Keratinocyte (primary cell): ENCODE data around the gene DNAH8.

Source experiments
- EZH2 ChIP-seq: IDR thresholded peaks from one replicate; pipeline ENCODE4 v1.6.1; 2012; ENCODE audit warnings: inconsistent platforms, mild to moderate bottlenecking, low read length, moderate library complexity
- TF ChIP-seq, protein P1 (sequence below), 3 experiments: IDR thresholded peaks in 1 of 3; conservative IDR thresholded peaks in 1 of 3; optimal IDR thresholded peaks in 1 of 3; 2 replicates in 2 of 3; 3 replicates in 1 of 3; pipeline versions ENCODE3 to v1.5.1; 2011; ENCODE audit warnings: low read length in 3 of 3, mild to moderate bottlenecking in 3 of 3, moderate library complexity in 2 of 3, control low read depth in 1 of 3, inconsistent platforms in 1 of 3; ENCODE audit not compliant: insufficient read depth in 2 of 3; ENCODE audit errors: extremely low read depth in 1 of 3

DNA sequence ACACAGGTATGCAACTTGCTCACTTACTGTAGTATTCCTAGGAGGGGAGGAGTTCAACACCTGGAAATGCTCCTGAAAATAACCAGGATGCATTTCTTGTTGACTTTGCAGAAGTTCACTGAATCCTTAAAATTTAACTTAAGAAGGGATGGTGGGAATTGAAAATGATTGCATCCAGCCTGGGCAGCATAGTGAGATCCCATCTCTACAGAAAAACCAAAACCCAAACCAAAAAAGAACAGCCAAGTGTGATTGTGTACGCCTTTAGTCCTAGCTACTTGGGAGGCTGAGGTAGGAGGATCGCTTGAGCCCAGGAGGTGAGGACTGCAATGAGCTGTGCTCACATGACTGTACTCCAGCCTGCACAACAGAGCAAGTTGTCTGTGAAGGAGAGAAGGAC lies 1.7 kb downstream of the DNAH8 start:
- TF ChIP-seq, protein P1, sequence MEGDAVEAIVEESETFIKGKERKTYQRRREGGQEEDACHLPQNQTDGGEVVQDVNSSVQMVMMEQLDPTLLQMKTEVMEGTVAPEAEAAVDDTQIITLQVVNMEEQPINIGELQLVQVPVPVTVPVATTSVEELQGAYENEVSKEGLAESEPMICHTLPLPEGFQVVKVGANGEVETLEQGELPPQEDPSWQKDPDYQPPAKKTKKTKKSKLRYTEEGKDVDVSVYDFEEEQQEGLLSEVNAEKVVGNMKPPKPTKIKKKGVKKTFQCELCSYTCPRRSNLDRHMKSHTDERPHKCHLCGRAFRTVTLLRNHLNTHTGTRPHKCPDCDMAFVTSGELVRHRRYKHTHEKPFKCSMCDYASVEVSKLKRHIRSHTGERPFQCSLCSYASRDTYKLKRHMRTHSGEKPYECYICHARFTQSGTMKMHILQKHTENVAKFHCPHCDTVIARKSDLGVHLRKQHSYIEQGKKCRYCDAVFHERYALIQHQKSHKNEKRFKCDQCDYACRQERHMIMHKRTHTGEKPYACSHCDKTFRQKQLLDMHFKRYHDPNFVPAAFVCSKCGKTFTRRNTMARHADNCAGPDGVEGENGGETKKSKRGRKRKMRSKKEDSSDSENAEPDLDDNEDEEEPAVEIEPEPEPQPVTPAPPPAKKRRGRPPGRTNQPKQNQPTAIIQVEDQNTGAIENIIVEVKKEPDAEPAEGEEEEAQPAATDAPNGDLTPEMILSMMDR (optimal IDR thresholded peaks at IDR 0.05 in 1 of 3, IDR thresholded peaks at IDR 0.05 in 1 of 3, conservative IDR thresholded peaks at IDR 0.05 in 1 of 3; ENCODE audit: extremely low read depth in 1 of 3, insufficient read depth in 2 of 3, low read length in 3 of 3) = no peak
- TF ChIP-seq EZH2 = no peak
